OCI-LY7 (cell line): Measurements from ENCODE around the gene GJB2. TPM values are rescaled to one million over a fixed set of nuclear protein-coding genes. Genes with fewer than 3 reads are reported as not detected.

Experiments used
- BruUV-seq: library from RNA; stranded (reverse); fragments of 400-500 nt; replicated peaks from 2 replicates; lab custom pipeline; 2021; lab: Mats Ljungman, UMichigan
- CTCF ChIA-PET: fragments of 300-600 bp; sonication (Branson Sonifier 250); formaldehyde crosslinking; loops from one replicate; lab custom pipeline; 2022; ENCODE audit warnings: antibody characterized with exemption; ENCODE audit not compliant: unreplicated experiment; lab: Charles Lee
- POLR2A ChIA-PET: fragments of 300-600 bp; sonication (Branson Sonifier 250); formaldehyde crosslinking; loops from one replicate; lab custom pipeline; 2022; ENCODE audit warnings: antibody characterized with exemption; lab: Charles Lee
- DNase-seq: peaks from one replicate; pipeline ENCODE4 v3.0.0-alpha.2; 2015; ENCODE audit warnings: low spot score
- H2AFZ ChIP-seq: fragments of 200-600 bp; sonication (generic), shearing (Covaris generic); 2 replicates; pipeline ENCODE4 v1.6.1; 2014; ENCODE audit warnings: mild to moderate bottlenecking, antibody characterized with exemption, low read length, moderate library complexity
- H3K27ac ChIP-seq: fragments of 200-600 bp; sonication (generic); 2 replicates; pipeline ENCODE4 v1.5.1; 2014; ENCODE audit warnings: mixed run types, low read depth, mild to moderate bottlenecking, moderate library complexity, low read length, inconsistent platforms; ENCODE audit not compliant: poor library complexity, severe bottlenecking
- H3K36me3 ChIP-seq: fragments of 200-600 bp; sonication (generic); 2 replicates; pipeline ENCODE4 v1.6.1; 2014; ENCODE audit warnings: mild to moderate bottlenecking, antibody characterized with exemption, low read length, moderate library complexity, mixed read lengths; ENCODE audit not compliant: insufficient read depth
- H3K4me1 ChIP-seq: fragments of 200-600 bp; sonication (generic); 2 replicates; pipeline ENCODE4 v1.5.1; 2014; ENCODE audit warnings: mild to moderate bottlenecking, low read length; ENCODE audit not compliant: insufficient read depth, poor library complexity, severe bottlenecking
- H3K4me2 ChIP-seq: fragments of 200-600 bp; sonication (generic); 2 replicates; pipeline ENCODE4 v1.6.1; 2014; ENCODE audit warnings: mild to moderate bottlenecking, low read length
- H3K4me3 ChIP-seq: fragments of 200-600 bp; sonication (generic); 2 replicates; pipeline ENCODE4 v1.5.1; 2014; ENCODE audit warnings: mild to moderate bottlenecking, low read depth, low read length; ENCODE audit not compliant: poor library complexity, severe bottlenecking
- H3K79me2 ChIP-seq: fragments of 200-600 bp; sonication (generic); 2 replicates; pipeline ENCODE4 v1.6.1; 2016; ENCODE audit warnings: low read depth, mild to moderate bottlenecking, low read length, moderate library complexity, mixed read lengths; ENCODE audit not compliant: insufficient read depth
- H3K9me2 ChIP-seq: fragments of 200-600 bp; sonication (generic); 2 replicates; pipeline ENCODE4 v1.6.1; 2016; ENCODE audit warnings: mild to moderate bottlenecking, low read length, mixed read lengths; ENCODE audit not compliant: insufficient read depth
- H3K9me3 ChIP-seq: fragments of 200-600 bp; sonication (generic); 2 replicates; pipeline ENCODE4 v1.6.1; 2014; ENCODE audit warnings: mild to moderate bottlenecking, mixed run types, low read length, mixed read lengths
- H4K20me1 ChIP-seq: fragments of 200-600 bp; sonication (generic); 2 replicates; pipeline ENCODE4 v1.6.1; 2014; ENCODE audit warnings: mild to moderate bottlenecking, antibody characterized with exemption, low read length, moderate library complexity, mixed read lengths; ENCODE audit not compliant: insufficient read depth
- CTCF ChIP-seq: fragments of 200-600 bp; sonication (generic); conservative IDR thresholded peaks from 2 replicates; pipeline ENCODE4 v1.5.1; 2014; ENCODE audit warnings: mild to moderate bottlenecking, antibody characterized with exemption, low read length, moderate library complexity, mixed read lengths
- EZH2phosphoT487 ChIP-seq: fragments of 200-600 bp; sonication (generic); IDR thresholded peaks from 2 replicates; pipeline ENCODE4 v1.6.1; 2018; ENCODE audit warnings: low read depth, borderline replicate concordance, mild to moderate bottlenecking, mixed run types, antibody characterized with exemption, low read length, moderate library complexity, mixed read lengths
- intact Hi-C: fragments of 100-400 bp; cut with micrococcal nuclease; formaldehyde crosslinking; loops from one replicate; pipeline ENCODE4 v1.10.0; 2022; ENCODE audit not compliant: unreplicated experiment
- total RNA-seq, 2 experiments: library from RNA; depleted of rRNA in 1 of 2; stranded (reverse); fragments of >200 nt in 1 of 2; shearing (Covaris generic) in 1 of 2; gene quantifications; 2 replicates each; pipeline ENCODE4 v1.2.3, GENCODE V29; 2014 to 2022

Gene GJB2
- total RNA-seq, 2 experiments from 2014 or later = not detected

GRCh38 chr13:20232556-20233277 lies 40.0 kb upstream of the GJB2 start:
- CTCF ChIA-PET = no interaction called here
- Histone ChIP-seq H3K4me1 (no peaks in the 10 kb centered on the region), H3K9me2 (no peaks in the 10 kb centered on the region), H3K4me2 (no peak overlapping the region), H3K79me2 (no peaks in the 10 kb centered on the region), H3K9me3 (no peaks in the 10 kb centered on the region), H4K20me1 (no peaks in the 10 kb centered on the region), H2AFZ (no peak overlapping the region), H3K36me3 (no peaks in the 10 kb centered on the region), H3K27ac (no peak overlapping the region), H3K4me3 (no peak overlapping the region)
- intact Hi-C loops = no loop called here
- TF ChIP-seq EZH2phosphoT487 (no peak), CTCF (no peak)
- POLR2A ChIA-PET = no interaction called here
- no TSS peak for BruUV-seq
- no peak for DNase-seq

DNA sequence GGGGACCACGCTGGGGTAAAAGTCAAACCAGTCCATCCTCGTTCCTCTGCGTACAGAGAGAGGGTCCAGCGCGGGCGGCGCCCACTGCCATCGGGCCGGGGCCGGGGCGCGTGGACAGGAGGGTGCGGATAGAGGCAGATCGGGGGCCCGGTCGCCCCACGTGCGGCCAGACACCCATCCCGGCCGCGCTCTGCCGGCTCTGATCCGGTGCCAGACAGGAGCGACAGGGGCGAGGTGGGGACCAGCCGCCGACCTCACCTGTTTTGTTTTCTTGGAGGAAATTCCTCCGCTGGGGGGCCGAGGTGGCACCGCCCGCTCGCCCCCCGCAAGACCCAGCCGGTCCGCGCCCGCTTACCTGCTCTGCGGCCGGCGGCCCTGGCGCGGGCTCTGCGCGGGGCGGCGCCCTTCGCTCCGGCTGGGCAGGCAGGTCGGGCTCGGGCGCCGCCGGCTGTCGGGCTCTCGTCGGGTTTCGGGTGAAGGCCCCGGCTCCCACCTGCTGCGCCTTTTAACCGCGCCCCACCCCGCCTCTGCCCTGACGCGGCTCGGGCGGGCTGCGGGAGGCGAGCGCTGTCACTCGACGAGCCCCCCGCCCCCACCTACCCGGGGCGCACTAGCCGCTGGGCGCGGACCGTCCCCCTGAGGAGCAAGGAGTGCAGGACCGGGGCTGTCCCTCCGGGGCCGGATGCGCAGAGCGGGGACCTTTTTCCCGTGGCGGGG lies 39.3 kb upstream of the GJB2 start, which contains the start of gene GJB6:
GJB6 (minus strand) TSS at position 481 of the 717 bp plus-strand sequence. CDS start 8,839 bp downstream, outside the sequence.
- BruUV-seq = no TSS peak
- no peak for DNase-seq
- Histone ChIP-seq H3K4me2 (no peak within 1 kb of the TSS), H4K20me1 (no peaks in the 10 kb centered on the region), H3K4me1 (no peaks in the 10 kb centered on the region), H3K4me3 (no peak within 1 kb of the TSS), H3K79me2 (no peaks in the 10 kb centered on the region), H2AFZ (no peak within 1 kb of the TSS), H3K9me3 (no peaks in the 10 kb centered on the region), H3K36me3 (no peaks in the 10 kb centered on the region), H3K27ac (no peak within 1 kb of the TSS), H3K9me2 (no peaks in the 10 kb centered on the region)
- ChIA-PET CTCF (no interaction called here), POLR2A (no interaction called here)
- no peak for TF ChIP-seq EZH2phosphoT487
- TF ChIP-seq CTCF = no peak
- intact Hi-C loops = no loop called here
